HEK293 (cell line): ENCODE measurements around the gene TECR.

ENCODE experiments used
- CTCF ChIA-PET: fragments of 350-600 bp; formaldehyde crosslinking; extraction: SDS; loops from one replicate; lab custom pipeline; 2021; ENCODE audit warnings: antibody characterized with exemption; lab: Yijun Ruan, JAX
- POLR2A ChIA-PET: fragments of 300-600 bp; formaldehyde crosslinking; extraction: SDS; loops from one replicate; lab custom pipeline; 2020; ENCODE audit warnings: antibody characterized with exemption, inconsistent platforms; lab: Yijun Ruan, JAX
- H3K27ac ChIP-seq: fragments of 200-500 bp; sonication (Bioruptor generic); 2 replicates; pipeline ENCODE4 v1.5.1; 2014; ENCODE audit warnings: low read depth, low read length, control low read depth, inconsistent platforms; ENCODE audit errors: extremely low read depth
- H3K36me3 ChIP-seq, 2 experiments: fragments of 200-500 bp in 1 of 2; sonication (Bioruptor generic) in 1 of 2; 1 replicate in 1 of 2; 2 replicates in 1 of 2; pipeline ENCODE4 v1.5.1; 2014 to 2017; ENCODE audit warnings: inconsistent platforms in 2 of 2, low read length in 2 of 2; ENCODE audit not compliant: control insufficient read depth in 2 of 2, insufficient read depth in 1 of 2
- H3K4me1 ChIP-seq: fragments of 200-500 bp; sonication (Bioruptor generic); 2 replicates; pipeline ENCODE4 v1.5.1; 2014; ENCODE audit warnings: mild to moderate bottlenecking, low read length, inconsistent platforms; ENCODE audit not compliant: control insufficient read depth, insufficient read depth
- H3K4me3 ChIP-seq: 2 replicates; pipeline ENCODE4 v1.5.1; 2011; ENCODE audit warnings: low read depth, mild to moderate bottlenecking, control low read depth, low read length, moderate library complexity
- H3K9me3 ChIP-seq: fragments of 200-500 bp; sonication (Bioruptor generic); 2 replicates; pipeline ENCODE4 v1.5.1; 2014; ENCODE audit warnings: low read depth, low read length, inconsistent platforms; ENCODE audit not compliant: control insufficient read depth, insufficient read depth
- FEZF1 ChIP-seq: fragments of 450-650 bp; formaldehyde crosslinking; IDR thresholded peaks from 2 replicates; pipeline ENCODE4 v1.5.1; 2016; ENCODE audit warnings: missing biosample characterization, missing genetic modification characterization
- GLIS1 ChIP-seq: fragments of 450-650 bp; formaldehyde crosslinking; IDR thresholded peaks from 2 replicates; pipeline ENCODE4 v1.5.1; 2016; ENCODE audit warnings: missing biosample characterization, missing genetic modification characterization
- RBAK ChIP-seq: fragments of 450-650 bp; formaldehyde crosslinking; IDR thresholded peaks from 2 replicates; pipeline ENCODE4 v1.5.1; 2016; ENCODE audit warnings: missing biosample characterization, missing genetic modification characterization
- SP2 ChIP-seq: fragments of 450-650 bp; formaldehyde crosslinking; IDR thresholded peaks from 2 replicates; pipeline ENCODE4 v1.5.1; 2016; ENCODE audit warnings: missing biosample characterization, missing genetic modification characterization
- YY2 ChIP-seq: fragments of 450-650 bp; formaldehyde crosslinking; IDR thresholded peaks from 2 replicates; pipeline ENCODE4 v1.5.1; 2016; ENCODE audit warnings: missing biosample characterization, missing genetic modification characterization
- ZBTB17 ChIP-seq: fragments of 450-650 bp; formaldehyde crosslinking; IDR thresholded peaks from 2 replicates; pipeline ENCODE4 v1.5.1; 2016; ENCODE audit warnings: missing biosample characterization, missing genetic modification characterization
- ZBTB48 ChIP-seq: fragments of 450-650 bp; formaldehyde crosslinking; IDR thresholded peaks from 2 replicates; pipeline ENCODE4 v1.5.1; 2016; ENCODE audit warnings: missing biosample characterization, missing genetic modification characterization
- ZBTB6 ChIP-seq: fragments of 450-650 bp; formaldehyde crosslinking; IDR thresholded peaks from 2 replicates; pipeline ENCODE4 v1.5.1; 2017; ENCODE audit warnings: missing biosample characterization, missing genetic modification characterization
- ZNF121 ChIP-seq: fragments of 450-650 bp; formaldehyde crosslinking; IDR thresholded peaks from 2 replicates; pipeline ENCODE4 v1.5.1; 2016; ENCODE audit warnings: missing biosample characterization, missing genetic modification characterization
- ZNF16 ChIP-seq: fragments of 450-650 bp; formaldehyde crosslinking; IDR thresholded peaks from 2 replicates; pipeline ENCODE4 v1.5.1; 2016; ENCODE audit warnings: low read depth, missing biosample characterization, missing genetic modification characterization
- ZNF2 ChIP-seq: fragments of 450-650 bp; formaldehyde crosslinking; IDR thresholded peaks from 2 replicates; pipeline ENCODE4 v1.5.1; 2016; ENCODE audit warnings: missing biosample characterization, missing genetic modification characterization
- ZNF26 ChIP-seq: fragments of 450-650 bp; formaldehyde crosslinking; IDR thresholded peaks from 2 replicates; pipeline ENCODE4 v1.5.1; 2016; ENCODE audit warnings: missing biosample characterization, missing genetic modification characterization
- ZNF341 ChIP-seq: fragments of 450-650 bp; formaldehyde crosslinking; IDR thresholded peaks from 2 replicates; pipeline ENCODE4; 2016; ENCODE audit warnings: low read depth, missing biosample characterization, missing genetic modification characterization
- ZNF37A ChIP-seq: fragments of 450-650 bp; IDR thresholded peaks from 2 replicates; pipeline ENCODE4 v1.5.1; 2018; ENCODE audit warnings: missing biosample characterization, missing genetic modification characterization
- ZNF404 ChIP-seq: fragments of 450-650 bp; formaldehyde crosslinking; IDR thresholded peaks from 2 replicates; pipeline ENCODE4 v1.5.1; 2017; ENCODE audit warnings: missing biosample characterization, missing genetic modification characterization
- ZNF596 ChIP-seq: fragments of 450-650 bp; IDR thresholded peaks from 2 replicates; pipeline ENCODE4 v1.5.0; 2018; ENCODE audit warnings: missing biosample characterization, mild to moderate bottlenecking, missing genetic modification characterization, moderate library complexity
- ZNF600 ChIP-seq: fragments of 450-650 bp; formaldehyde crosslinking; IDR thresholded peaks from 2 replicates; pipeline ENCODE4 v1.5.1; 2016; ENCODE audit warnings: missing biosample characterization, missing genetic modification characterization
- ZNF626 ChIP-seq: fragments of 450-650 bp; sonication (Bioruptor Pico); formaldehyde crosslinking; IDR thresholded peaks from 2 replicates; pipeline ENCODE4 v1.5.1; 2018; ENCODE audit warnings: missing biosample characterization, missing genetic modification characterization, inconsistent platforms
- ZNF658 ChIP-seq: fragments of 450-650 bp; formaldehyde crosslinking; IDR thresholded peaks from 2 replicates; pipeline ENCODE4; 2016; ENCODE audit warnings: missing biosample characterization, missing genetic modification characterization
- ZNF677 ChIP-seq: fragments of 450-650 bp; IDR thresholded peaks from 2 replicates; pipeline ENCODE4 v1.5.0; 2018; ENCODE audit warnings: missing biosample characterization, mild to moderate bottlenecking, missing genetic modification characterization, moderate library complexity
- ZNF768 ChIP-seq: fragments of 450-650 bp; formaldehyde crosslinking; IDR thresholded peaks from 2 replicates; pipeline ENCODE4 v1.5.1; 2018; ENCODE audit warnings: missing biosample characterization, mild to moderate bottlenecking, missing genetic modification characterization
- ZNF776 ChIP-seq: fragments of 450-650 bp; formaldehyde crosslinking; IDR thresholded peaks from 2 replicates; pipeline ENCODE4 v1.5.0; 2017; ENCODE audit warnings: missing biosample characterization, missing genetic modification characterization, borderline replicate concordance

Gene TECR

GRCh38 chr19:14519860-14520407 lies 9.5 kb upstream of the TECR start:
- H3K4me3 ChIP-seq: no peak overlapping the region
- no peaks in the 10 kb centered on the region; the same call in 1 of the 2 replicates for H3K4me1 ChIP-seq
- CTCF ChIA-PET: interaction anchor here (0.6 to 1.9 kb wide), 4 partner anchors 15 to 782 kb away, joined by 3 to 8 read pairs (median 4); no protein-coding TSS in a partner anchor
- no peaks in the 10 kb centered on the region for H3K9me3 ChIP-seq
- peak overlapping the region; percentile 25; the same call in 1 of the 2 replicates for H3K27ac ChIP-seq
- TF ChIP-seq GLIS1 (tag by site-specific recombination) (peak; percentile 18; the same call in 1 of the 2 replicates), SP2 (tag by site-specific recombination) (no peak), ZNF626 (no peak), ZNF341 (tag by site-specific recombination) (peak; percentile 50), ZBTB6 (tag by site-specific recombination) (0 out of 2 replicates have a peak, but pooled peaks have one; percentile 17)
- TF ChIP-seq, all 188 proteins: peak for 3
- POLR2A ChIA-PET: no interaction called here
- H3K36me3 ChIP-seq: peaks cover 3 to 24% of the 10 kb centered on the region in 2 experiments; a peak in 1 of 3 replicates

GRCh38 chr19:14520543-14520942 lies 8.9 kb upstream of the TECR start:
- no peak overlapping the region for H3K27ac ChIP-seq
- ChIA-PET POLR2A (no interaction called here), CTCF (interaction anchor here (0.6 to 1.9 kb wide), 3 partner anchors 15 to 782 kb away, joined by 3 to 8 read pairs (median 4); no protein-coding TSS in a partner anchor)

GRCh38 chr19:14525729-14526128 lies 3.7 kb upstream of the TECR start:
- Histone ChIP-seq H3K9me3 (no peaks in the 10 kb centered on the region), H3K27ac (no peak overlapping the region), H3K36me3 (no peaks in the 10 kb centered on the region), H3K4me3 (no peak overlapping the region), H3K4me1 (no peaks in the 10 kb centered on the region)
- CTCF ChIA-PET: interaction anchor here (0.6 to 1.6 kb wide), 6 partner anchors 20 to 803 kb away, joined by 3 to 5 read pairs (median 4); no protein-coding TSS in a partner anchor
- POLR2A ChIA-PET: interaction anchor here (0.7 to 0.9 kb wide), 2 partner anchors 8 to 27 kb away, joined by 3 read pairs; partner anchors contain the start of gene DNAJB1
- peak; percentile 89 for TF ChIP-seq ZNF677 (tag by site-specific recombination)
- no peak for TF ChIP-seq ZNF26 (tag by site-specific recombination)
- TF ChIP-seq ZBTB48: 0 out of 2 replicates have a peak, but pooled peaks have one; percentile 42
- TF ChIP-seq ZNF600: 0 out of 2 replicates have a peak, but pooled peaks have one; percentile 28

More at GRCh38 chr19:14520543-14520942, 8.9 kb upstream of the TECR start:
- Histone ChIP-seq H3K4me1 (no peaks in the 10 kb centered on the region; the same call in 1 of the 2 replicates), H3K4me3 (no peak overlapping the region), H3K36me3 (peaks cover under 1 to 18% of the 10 kb centered on the region in 2 experiments; a peak in 1 of 3 replicates), H3K9me3 (no peaks in the 10 kb centered on the region)
- TF ChIP-seq ZNF658 (tag by site-specific recombination): no peak
- TF ChIP-seq ZNF2: no peak
- TF ChIP-seq ZNF121 (tag by site-specific recombination): peak; percentile 84
- TF ChIP-seq ZNF404 (tag by site-specific recombination): no peak
- no peak for TF ChIP-seq RBAK (tag by site-specific recombination)
- no peak for TF ChIP-seq YY2 (tag by site-specific recombination)

- CTCF ChIA-PET: interaction anchor here (0.7 to 1.6 kb wide), 4 partner anchors 24 to 803 kb away, joined by 3 to 5 read pairs (median 4); no protein-coding TSS in a partner anchor
These were observed 3.0 kb upstream of the TECR start for GRCh38 chr19:14526423-14526822.

More at GRCh38 chr19:14526423-14526822, 3.0 kb upstream of the TECR start:
- no peak overlapping the region for H3K4me3 ChIP-seq
- POLR2A ChIA-PET: interaction anchor here (0.7 to 0.9 kb wide), 2 partner anchors 9 to 27 kb away, joined by 3 read pairs; partner anchors contain the start of gene DNAJB1
- no peak overlapping the region for H3K27ac ChIP-seq
- H3K36me3 ChIP-seq: no peaks in the 10 kb centered on the region
- TF ChIP-seq FEZF1 (tag by site-specific recombination): no peak
- TF ChIP-seq ZNF16 (tag by site-specific recombination): no peak
- TF ChIP-seq ZNF768 (tag by site-specific recombination): no peak
- no peak for TF ChIP-seq ZNF404 (tag by site-specific recombination)
- no peak for TF ChIP-seq ZNF37A (tag by site-specific recombination)
- no peak for TF ChIP-seq ZNF776 (tag by site-specific recombination)
- TF ChIP-seq ZBTB17 (tag by site-specific recombination): no peak
- TF ChIP-seq ZNF596 (tag by site-specific recombination): no peak
- H3K4me1 ChIP-seq: no peaks in the 10 kb centered on the region
- no peaks in the 10 kb centered on the region for H3K9me3 ChIP-seq
